GM23248 (cell line): Measurements from ENCODE around the gene LY86.

Source experiments
- EZH2 ChIP-seq: fragments of 200-600 bp; sonication (generic); IDR thresholded peaks from 2 replicates; pipeline ENCODE4 v1.6.1; 2018; ENCODE audit warnings: antibody characterized with exemption, mild to moderate bottlenecking; ENCODE audit not compliant: insufficient read depth, poor library complexity, severe bottlenecking
- EZH2phosphoT487 ChIP-seq: fragments of 200-600 bp; sonication (generic); IDR thresholded peaks from 2 replicates; pipeline ENCODE4 v1.6.1; 2018; ENCODE audit warnings: antibody characterized with exemption, moderate library complexity, mild to moderate bottlenecking, low read depth; ENCODE audit not compliant: insufficient read depth

DNA sequence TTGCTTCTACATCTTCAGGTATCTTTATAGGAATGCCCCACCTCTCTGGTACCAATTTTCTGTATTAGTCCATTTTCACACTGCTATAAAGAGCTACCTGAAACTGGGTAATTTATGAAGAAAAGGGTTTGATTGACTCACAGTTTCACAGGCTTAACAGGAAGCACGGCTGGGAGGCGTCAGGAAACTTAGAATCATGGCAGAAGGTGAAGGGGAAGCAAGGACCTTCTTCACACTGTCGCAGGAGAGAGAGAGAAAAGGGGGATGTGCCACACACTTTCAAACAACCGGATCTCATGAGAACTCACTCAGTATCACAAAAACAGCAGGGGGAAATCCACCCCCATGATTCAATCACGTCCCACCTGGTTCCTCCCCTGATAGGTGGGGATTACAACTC lies 24.4 kb upstream of the LY86 start:
- TF ChIP-seq EZH2 (no peak), EZH2phosphoT487 (no peak)
